MM.1S (cell line): ENCODE measurements around the gene BPI.

ENCODE experiments used
- DNase-seq: peaks from one replicate; pipeline ENCODE4 v3.0.0-alpha.2; 2015
- H2AFZ ChIP-seq: fragments of 300-600 bp; sonication (generic); 2 replicates; pipeline ENCODE4 v1.6.0; 2016; ENCODE audit warnings: antibody characterized with exemption, low read length
- H3F3A ChIP-seq: fragments of 300-600 bp; sonication (generic); 2 replicates; pipeline ENCODE4 v1.6.1; 2016; ENCODE audit warnings: mild to moderate bottlenecking, antibody characterized with exemption, low read length, moderate library complexity, mixed read lengths; ENCODE audit not compliant: insufficient read depth
- H3K27ac ChIP-seq: fragments of 300-600 bp; sonication (generic); 2 replicates; pipeline ENCODE4 v1.5.1; 2016; ENCODE audit warnings: mild to moderate bottlenecking, low read length
- H3K27me3 ChIP-seq: fragments of 300-600 bp; sonication (generic); replicated peaks from 2 replicates; pipeline ENCODE4 v1.6.0; 2016; ENCODE audit warnings: low read length; ENCODE audit not compliant: insufficient read depth
- H3K36me3 ChIP-seq: fragments of 300-600 bp; sonication (generic); replicated peaks from 2 replicates; pipeline ENCODE4 v1.6.1; 2016; ENCODE audit warnings: mild to moderate bottlenecking, low read length, mixed read lengths; ENCODE audit not compliant: insufficient read depth
- H3K4me1 ChIP-seq: fragments of 300-600 bp; sonication (generic); 2 replicates; pipeline ENCODE4 v1.6.1; 2016; ENCODE audit warnings: low read length, mixed read lengths
- H3K4me2 ChIP-seq: fragments of 300-600 bp; sonication (generic); 2 replicates; pipeline ENCODE4 v1.6.0; 2016; ENCODE audit warnings: low read depth, low read length
- H3K4me3 ChIP-seq: fragments of 300-600 bp; sonication (generic); 2 replicates; pipeline ENCODE4 v1.5.1; 2016; ENCODE audit warnings: low read length, mixed read lengths
- H3K79me2 ChIP-seq: fragments of 300-600 bp; sonication (generic); 2 replicates; pipeline ENCODE4 v1.6.1; 2016; ENCODE audit warnings: mixed run types, low read length, mixed read lengths
- H3K9ac ChIP-seq: fragments of 300-600 bp; sonication (generic); 2 replicates; pipeline ENCODE4 v1.6.1; 2016; ENCODE audit warnings: low read length, mixed read lengths
- H3K9me2 ChIP-seq: fragments of 300-600 bp; sonication (generic); replicated peaks from 2 replicates; pipeline ENCODE4 v1.6.1; 2016; ENCODE audit warnings: mild to moderate bottlenecking, low read length, mixed read lengths; ENCODE audit not compliant: insufficient read depth
- H3K9me3 ChIP-seq: fragments of 300-600 bp; sonication (generic); replicated peaks from 2 replicates; pipeline ENCODE4 v1.6.1; 2016; ENCODE audit warnings: mild to moderate bottlenecking, low read length, mixed read lengths; ENCODE audit not compliant: insufficient read depth
- H4K20me1 ChIP-seq: fragments of 300-600 bp; sonication (generic); 2 replicates; pipeline ENCODE4 v1.6.1; 2016; ENCODE audit warnings: mild to moderate bottlenecking, low read length, moderate library complexity, mixed read lengths; ENCODE audit not compliant: insufficient read depth
- EZH2 ChIP-seq: fragments of 300-600 bp; sonication (generic); optimal IDR thresholded peaks from 2 replicates; pipeline ENCODE3; 2017; ENCODE audit warnings: low read depth, mild to moderate bottlenecking, antibody characterized with exemption, low read length, mixed read lengths
- EZH2phosphoT487 ChIP-seq: fragments of 300-600 bp; sonication (generic); IDR thresholded peaks from 2 replicates; pipeline ENCODE4 v1.6.1; 2018; ENCODE audit warnings: antibody characterized with exemption, low read length
- TF ChIP-seq, protein P1 (sequence below): fragments of 300-600 bp; sonication (generic); IDR thresholded peaks from 2 replicates; pipeline ENCODE4 v1.5.1; 2016; ENCODE audit warnings: antibody characterized with exemption, low read length, mixed read lengths

BPI gene

DNA sequence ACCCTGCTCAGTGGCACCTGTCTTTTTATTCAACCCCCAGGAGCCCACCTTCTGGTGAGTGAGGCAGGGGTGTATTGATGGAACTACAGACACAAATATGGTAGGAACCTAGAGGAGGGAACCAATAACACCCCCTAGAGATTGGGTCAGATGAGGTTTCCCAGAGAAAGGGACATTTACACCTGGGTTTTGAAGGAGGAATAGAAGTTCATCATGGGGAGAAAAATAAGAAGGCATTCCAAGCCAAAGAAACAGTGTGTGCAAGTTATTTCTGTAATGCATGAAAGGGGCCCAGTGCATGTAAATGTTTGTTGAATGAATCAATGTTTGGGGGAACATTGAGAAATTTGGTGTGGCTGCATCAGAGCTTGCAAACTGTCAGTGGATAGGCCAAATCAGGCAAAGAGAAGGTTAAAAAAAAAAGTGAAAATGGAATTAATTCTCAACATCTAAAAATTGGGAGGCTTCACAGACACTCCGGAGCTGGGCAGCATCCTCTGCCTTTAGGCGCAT is 32.3 kb upstream of the BPI start:
- Histone ChIP-seq H3K4me2 (no peak overlapping the region), H3K9me3 (no peaks in the 10 kb centered on the region), H3K9ac (no peak overlapping the region), H3K27me3 (no peaks in the 10 kb centered on the region), H3K9me2 (no peaks in the 10 kb centered on the region), H3K36me3 (no peaks in the 10 kb centered on the region), H3K4me3 (no peak overlapping the region), H2AFZ (no peak overlapping the region), H3K79me2 (no peaks in the 10 kb centered on the region), H3K27ac (no peak overlapping the region), H3F3A (no peaks in the 10 kb centered on the region), H4K20me1 (no peaks in the 10 kb centered on the region), H3K4me1 (0 out of 2 replicates have a peak, but pooled peaks cover 4% of the 10 kb centered on the region)
- TF ChIP-seq, protein P1, sequence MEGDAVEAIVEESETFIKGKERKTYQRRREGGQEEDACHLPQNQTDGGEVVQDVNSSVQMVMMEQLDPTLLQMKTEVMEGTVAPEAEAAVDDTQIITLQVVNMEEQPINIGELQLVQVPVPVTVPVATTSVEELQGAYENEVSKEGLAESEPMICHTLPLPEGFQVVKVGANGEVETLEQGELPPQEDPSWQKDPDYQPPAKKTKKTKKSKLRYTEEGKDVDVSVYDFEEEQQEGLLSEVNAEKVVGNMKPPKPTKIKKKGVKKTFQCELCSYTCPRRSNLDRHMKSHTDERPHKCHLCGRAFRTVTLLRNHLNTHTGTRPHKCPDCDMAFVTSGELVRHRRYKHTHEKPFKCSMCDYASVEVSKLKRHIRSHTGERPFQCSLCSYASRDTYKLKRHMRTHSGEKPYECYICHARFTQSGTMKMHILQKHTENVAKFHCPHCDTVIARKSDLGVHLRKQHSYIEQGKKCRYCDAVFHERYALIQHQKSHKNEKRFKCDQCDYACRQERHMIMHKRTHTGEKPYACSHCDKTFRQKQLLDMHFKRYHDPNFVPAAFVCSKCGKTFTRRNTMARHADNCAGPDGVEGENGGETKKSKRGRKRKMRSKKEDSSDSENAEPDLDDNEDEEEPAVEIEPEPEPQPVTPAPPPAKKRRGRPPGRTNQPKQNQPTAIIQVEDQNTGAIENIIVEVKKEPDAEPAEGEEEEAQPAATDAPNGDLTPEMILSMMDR, result no peak
- TF ChIP-seq EZH2, result no peak
- TF ChIP-seq EZH2phosphoT487, result no peak
- no peak for DNase-seq

DNA sequence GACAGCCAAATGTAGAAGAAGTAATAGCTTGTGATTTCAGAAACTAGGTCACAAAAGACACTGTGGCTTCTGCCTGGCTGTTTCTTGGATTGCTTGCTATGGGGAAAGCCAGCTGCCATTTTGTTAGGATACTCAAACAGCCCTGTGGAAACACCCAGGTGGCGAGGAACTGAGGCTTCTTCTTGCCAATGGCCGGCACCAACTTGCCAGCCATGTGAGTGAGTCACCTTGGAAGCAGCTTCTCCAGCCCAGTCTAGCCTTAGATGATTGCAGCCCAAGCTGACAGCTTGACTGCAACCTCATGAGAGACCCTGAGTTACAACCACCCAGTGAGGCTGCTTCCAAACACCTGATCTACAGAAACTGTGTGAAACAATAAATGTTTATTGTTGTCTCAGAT is 31.6 kb upstream of the BPI start:
- Histone ChIP-seq H3K9ac (no peak overlapping the region), H4K20me1 (no peaks in the 10 kb centered on the region), H3K4me2 (no peak overlapping the region), H3F3A (no peaks in the 10 kb centered on the region), H3K79me2 (no peaks in the 10 kb centered on the region), H3K4me1 (0 out of 2 replicates have a peak, but pooled peaks cover 4% of the 10 kb centered on the region), H3K9me2 (no peaks in the 10 kb centered on the region), H3K9me3 (no peaks in the 10 kb centered on the region), H3K27me3 (no peaks in the 10 kb centered on the region), H3K4me3 (no peak overlapping the region), H2AFZ (no peak overlapping the region), H3K27ac (no peak overlapping the region), H3K36me3 (no peaks in the 10 kb centered on the region)
- no peak for DNase-seq
- no peak for TF ChIP-seq EZH2phosphoT487
- no peak for TF ChIP-seq EZH2
- TF ChIP-seq, protein P1, result no peak

GRCh38 chr20:38272961-38273360 is 31.0 kb upstream of the BPI start:
- no peak overlapping the region for H3K9ac ChIP-seq
- H3K9me3 ChIP-seq, result no peaks in the 10 kb centered on the region
- no peak for DNase-seq
- 0 out of 2 replicates have a peak, but pooled peaks cover 4% of the 10 kb centered on the region for H3K4me1 ChIP-seq
- no peak overlapping the region for H3K4me2 ChIP-seq
- H3K36me3 ChIP-seq, result no peaks in the 10 kb centered on the region
- no peak overlapping the region for H2AFZ ChIP-seq
- no peaks in the 10 kb centered on the region for H3K27me3 ChIP-seq
- no peaks in the 10 kb centered on the region for H3K9me2 ChIP-seq
- no peaks in the 10 kb centered on the region for H3F3A ChIP-seq
- TF ChIP-seq EZH2phosphoT487, result no peak
- H4K20me1 ChIP-seq, result no peaks in the 10 kb centered on the region
- no peak overlapping the region for H3K4me3 ChIP-seq
- no peaks in the 10 kb centered on the region for H3K79me2 ChIP-seq
- H3K27ac ChIP-seq, result no peak overlapping the region

DNA sequence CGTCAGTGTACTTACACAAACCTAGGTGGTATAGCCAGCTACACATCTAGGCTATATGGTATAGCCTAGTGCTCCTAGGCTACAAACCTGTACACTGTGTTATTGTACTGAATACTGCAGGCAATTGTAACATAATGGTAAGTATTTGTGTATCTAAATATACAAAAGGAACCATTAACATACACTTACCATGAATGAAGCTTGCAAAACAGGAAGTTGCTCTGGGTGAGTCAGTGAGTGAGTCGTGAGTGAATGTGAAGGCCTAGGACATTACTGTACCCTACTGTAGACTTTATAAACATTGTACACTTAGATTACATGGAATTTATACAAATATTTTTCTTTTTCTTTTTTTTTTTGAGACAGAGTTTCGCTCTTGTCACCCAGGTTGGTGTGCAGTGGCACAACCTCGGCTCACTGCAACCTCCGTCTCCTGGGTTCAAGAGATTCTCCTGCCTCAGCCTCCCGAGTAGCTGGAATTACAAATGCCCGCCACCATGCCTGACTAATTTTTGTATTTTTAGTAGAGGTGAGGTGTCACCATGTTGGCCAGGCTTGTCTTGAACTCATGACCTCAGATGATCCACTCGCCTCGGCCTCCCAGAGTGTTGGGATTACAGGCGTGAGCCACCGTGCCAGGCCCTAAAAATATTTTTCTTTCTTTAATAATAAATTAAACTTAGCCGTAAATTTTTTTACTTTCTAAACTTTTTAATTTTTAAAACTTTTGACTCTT is 28.0 kb upstream of the BPI start:
- no peaks in the 10 kb centered on the region for H4K20me1 ChIP-seq
- TF ChIP-seq, protein P1, result no peak
- TF ChIP-seq EZH2 (no peak), EZH2phosphoT487 (no peak)
- H3K4me3 ChIP-seq, result no peak overlapping the region
- H3K9me3 ChIP-seq, result no peaks in the 10 kb centered on the region
- H3K4me1 ChIP-seq, result no peaks in the 10 kb centered on the region
- no peaks in the 10 kb centered on the region for H3K36me3 ChIP-seq
- no peak overlapping the region for H3K27ac ChIP-seq
- H3K9ac ChIP-seq, result no peak overlapping the region
- no peaks in the 10 kb centered on the region for H3K9me2 ChIP-seq
- no peak overlapping the region for H3K4me2 ChIP-seq
- H2AFZ ChIP-seq, result no peak overlapping the region
- H3K27me3 ChIP-seq, result no peaks in the 10 kb centered on the region
- no peaks in the 10 kb centered on the region for H3F3A ChIP-seq
- no peaks in the 10 kb centered on the region for H3K79me2 ChIP-seq
- no peak for DNase-seq
